HEK293 (cell line): ENCODE results near the gene GPR161.
A peak's percentile ranks its signal among the peaks of the same experiment; 100 is the strongest.

ENCODE experiments used
- CTCF ChIA-PET: fragments of 350-600 bp; formaldehyde crosslinking; extraction: SDS; loops from one replicate; lab custom pipeline; 2021; ENCODE audit warnings: antibody characterized with exemption; lab: Yijun Ruan, JAX
- POLR2A ChIA-PET: fragments of 300-600 bp; formaldehyde crosslinking; extraction: SDS; loops from one replicate; lab custom pipeline; 2020; ENCODE audit warnings: antibody characterized with exemption, inconsistent platforms; lab: Yijun Ruan, JAX
- H3K27ac ChIP-seq: fragments of 200-500 bp; sonication (Bioruptor generic); 2 replicates; pipeline ENCODE4 v1.5.1; 2014; ENCODE audit warnings: low read depth, low read length, control low read depth, inconsistent platforms; ENCODE audit errors: extremely low read depth
- H3K36me3 ChIP-seq, 2 experiments: fragments of 200-500 bp in 1 of 2; sonication (Bioruptor generic) in 1 of 2; 1 replicate in 1 of 2; 2 replicates in 1 of 2; pipeline ENCODE4 v1.5.1; 2014 to 2017; ENCODE audit warnings: inconsistent platforms in 2 of 2, low read length in 2 of 2; ENCODE audit not compliant: control insufficient read depth in 2 of 2, insufficient read depth in 1 of 2
- H3K4me1 ChIP-seq: fragments of 200-500 bp; sonication (Bioruptor generic); 2 replicates; pipeline ENCODE4 v1.5.1; 2014; ENCODE audit warnings: mild to moderate bottlenecking, low read length, inconsistent platforms; ENCODE audit not compliant: control insufficient read depth, insufficient read depth
- H3K4me3 ChIP-seq: 2 replicates; pipeline ENCODE4 v1.5.1; 2011; ENCODE audit warnings: low read depth, mild to moderate bottlenecking, control low read depth, low read length, moderate library complexity
- H3K9me3 ChIP-seq: fragments of 200-500 bp; sonication (Bioruptor generic); 2 replicates; pipeline ENCODE4 v1.5.1; 2014; ENCODE audit warnings: low read depth, low read length, inconsistent platforms; ENCODE audit not compliant: control insufficient read depth, insufficient read depth
- GLIS2 ChIP-seq: fragments of 450-650 bp; formaldehyde crosslinking; IDR thresholded peaks from 2 replicates; pipeline ENCODE4 v1.5.1; 2016; ENCODE audit warnings: missing biosample characterization, missing genetic modification characterization
- KLF10 ChIP-seq: fragments of 450-650 bp; IDR thresholded peaks from 2 replicates; pipeline ENCODE4 v1.5.1; 2018; ENCODE audit warnings: missing biosample characterization, mild to moderate bottlenecking, missing genetic modification characterization
- PRDM1 ChIP-seq: fragments of 450-650 bp; formaldehyde crosslinking; IDR thresholded peaks from 2 replicates; pipeline ENCODE4; 2016; ENCODE audit warnings: missing biosample characterization, missing genetic modification characterization
- SCRT1 ChIP-seq: fragments of 450-650 bp; formaldehyde crosslinking; IDR thresholded peaks from 2 replicates; pipeline ENCODE4 v1.5.1; 2016; ENCODE audit warnings: missing biosample characterization, missing genetic modification characterization, borderline replicate concordance
- YY1 ChIP-seq: fragments of 450-650 bp; formaldehyde crosslinking; IDR thresholded peaks from 2 replicates; pipeline ENCODE4 v1.5.1; 2018; ENCODE audit warnings: missing biosample characterization, missing genetic modification characterization
- ZBTB17 ChIP-seq: fragments of 450-650 bp; formaldehyde crosslinking; IDR thresholded peaks from 2 replicates; pipeline ENCODE4 v1.5.1; 2016; ENCODE audit warnings: missing biosample characterization, missing genetic modification characterization
- ZFP3 ChIP-seq: fragments of 450-650 bp; formaldehyde crosslinking; IDR thresholded peaks from 2 replicates; pipeline ENCODE4 v1.5.1; 2016; ENCODE audit warnings: low read depth, missing biosample characterization, missing genetic modification characterization
- ZNF16 ChIP-seq: fragments of 450-650 bp; formaldehyde crosslinking; IDR thresholded peaks from 2 replicates; pipeline ENCODE4 v1.5.1; 2016; ENCODE audit warnings: low read depth, missing biosample characterization, missing genetic modification characterization
- ZNF366 ChIP-seq: fragments of 450-650 bp; formaldehyde crosslinking; conservative IDR thresholded peaks from 2 replicates; pipeline ENCODE4 v1.5.1; 2016; ENCODE audit warnings: missing biosample characterization, missing genetic modification characterization
- ZNF394 ChIP-seq: fragments of 450-650 bp; formaldehyde crosslinking; IDR thresholded peaks from 2 replicates; pipeline ENCODE4 v1.5.1; 2016; ENCODE audit warnings: missing biosample characterization, missing genetic modification characterization, mild to moderate bottlenecking, moderate library complexity, borderline replicate concordance
- ZNF544 ChIP-seq: fragments of 450-650 bp; formaldehyde crosslinking; IDR thresholded peaks from 2 replicates; pipeline ENCODE4 v1.5.0; 2017; ENCODE audit warnings: missing biosample characterization, missing genetic modification characterization
- ZNF571 ChIP-seq: fragments of 450-650 bp; formaldehyde crosslinking; IDR thresholded peaks from 2 replicates; pipeline ENCODE4 v1.5.0; 2017; ENCODE audit warnings: missing biosample characterization, missing genetic modification characterization
- ZNF596 ChIP-seq: fragments of 450-650 bp; IDR thresholded peaks from 2 replicates; pipeline ENCODE4 v1.5.0; 2018; ENCODE audit warnings: missing biosample characterization, mild to moderate bottlenecking, missing genetic modification characterization, moderate library complexity
- ZNF664 ChIP-seq: fragments of 450-650 bp; formaldehyde crosslinking; IDR thresholded peaks from 2 replicates; pipeline ENCODE4 v1.5.1; 2016; ENCODE audit warnings: missing biosample characterization, missing genetic modification characterization
- ZNF670 ChIP-seq: fragments of 450-650 bp; formaldehyde crosslinking; IDR thresholded peaks from 2 replicates; pipeline ENCODE4 v1.5.1; 2016; ENCODE audit warnings: missing biosample characterization, missing genetic modification characterization, low read depth
- ZNF843 ChIP-seq: fragments of 450-650 bp; formaldehyde crosslinking; IDR thresholded peaks from 2 replicates; pipeline ENCODE4 v1.5.1; 2016; ENCODE audit warnings: missing biosample characterization, missing genetic modification characterization
- TF ChIP-seq, protein P1 (sequence below): fragments of 450-650 bp; formaldehyde crosslinking; IDR thresholded peaks from 2 replicates; pipeline ENCODE4 v1.5.1; 2016; ENCODE audit warnings: missing biosample characterization, missing genetic modification characterization
- TF ChIP-seq, protein P2 (sequence below): fragments of 450-650 bp; formaldehyde crosslinking; IDR thresholded peaks from 2 replicates; pipeline ENCODE4 v1.5.1; 2016; ENCODE audit warnings: missing biosample characterization, missing genetic modification characterization
- TF ChIP-seq, protein P3 (sequence below): fragments of 450-650 bp; formaldehyde crosslinking; IDR thresholded peaks from 2 replicates; pipeline ENCODE4 v1.5.1; 2016; ENCODE audit warnings: missing biosample characterization, missing genetic modification characterization
- TF ChIP-seq, protein P4 (sequence below): fragments of 450-650 bp; formaldehyde crosslinking; IDR thresholded peaks from 2 replicates; pipeline ENCODE4 v1.5.1; 2016; ENCODE audit warnings: missing biosample characterization, missing genetic modification characterization

Gene GPR161

DNA sequence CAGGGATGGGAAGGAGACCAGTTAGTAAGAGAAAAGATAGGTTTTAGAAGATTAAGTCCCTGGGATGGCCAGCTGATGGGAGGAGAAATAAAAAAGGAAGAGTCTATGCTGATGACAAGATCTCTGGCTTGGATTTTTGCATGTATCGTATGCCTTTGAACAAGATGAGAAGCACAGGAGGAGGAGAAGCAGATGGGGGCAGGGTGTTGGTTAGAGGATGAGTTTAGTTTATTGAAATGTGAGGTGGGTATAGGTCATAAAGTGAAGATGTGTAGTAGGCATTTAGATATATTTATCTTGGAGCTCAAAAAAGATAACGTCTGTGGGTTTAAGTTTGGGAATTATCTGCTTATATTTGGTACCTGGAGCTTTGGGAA, 43.4 kb upstream of the GPR161 start:
- H3K4me3 ChIP-seq: peak overlapping the region; percentile 93
- H3K27ac ChIP-seq: peak overlapping the region; percentile 87
- TF ChIP-seq GLIS2 (tag by site-specific recombination): no peak
- no peak for TF ChIP-seq ZNF596 (tag by site-specific recombination)
- TF ChIP-seq ZNF544 (tag by site-specific recombination): no peak
- no peak for TF ChIP-seq PRDM1 (tag by site-specific recombination)
- peak; percentile 55; the same call in 1 of the 2 replicates for TF ChIP-seq ZNF366
- TF ChIP-seq, protein P1, sequence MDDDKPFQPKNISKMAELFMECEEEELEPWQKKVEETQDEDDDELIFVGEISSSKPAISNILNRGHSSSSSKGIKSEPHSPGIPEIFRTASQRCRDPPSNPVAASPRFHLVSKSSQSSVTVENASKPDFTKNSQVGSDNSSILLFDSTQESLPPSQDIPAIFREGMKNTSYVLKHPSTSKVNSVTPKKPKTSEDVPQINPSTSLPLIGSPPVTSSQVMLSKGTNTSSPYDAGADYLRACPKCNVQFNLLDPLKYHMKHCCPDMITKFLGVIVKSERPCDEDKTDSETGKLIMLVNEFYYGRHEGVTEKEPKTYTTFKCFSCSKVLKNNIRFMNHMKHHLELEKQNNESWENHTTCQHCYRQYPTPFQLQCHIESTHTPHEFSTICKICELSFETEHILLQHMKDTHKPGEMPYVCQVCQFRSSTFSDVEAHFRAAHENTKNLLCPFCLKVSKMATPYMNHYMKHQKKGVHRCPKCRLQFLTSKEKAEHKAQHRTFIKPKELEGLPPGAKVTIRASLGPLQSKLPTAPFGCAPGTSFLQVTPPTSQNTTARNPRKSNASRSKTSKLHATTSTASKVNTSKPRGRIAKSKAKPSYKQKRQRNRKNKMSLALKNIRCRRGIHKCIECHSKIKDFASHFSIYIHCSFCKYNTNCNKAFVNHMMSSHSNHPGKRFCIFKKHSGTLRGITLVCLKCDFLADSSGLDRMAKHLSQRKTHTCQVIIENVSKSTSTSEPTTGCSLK (tag by site-specific recombination): no peak
- TF ChIP-seq ZNF670 (tag by site-specific recombination): no peak
- TF ChIP-seq ZNF16 (tag by site-specific recombination): no peak
- 0 out of 2 replicates have a peak, but pooled peaks have one; percentile 30 for TF ChIP-seq ZBTB17 (tag by site-specific recombination)
- TF ChIP-seq, protein P2, sequence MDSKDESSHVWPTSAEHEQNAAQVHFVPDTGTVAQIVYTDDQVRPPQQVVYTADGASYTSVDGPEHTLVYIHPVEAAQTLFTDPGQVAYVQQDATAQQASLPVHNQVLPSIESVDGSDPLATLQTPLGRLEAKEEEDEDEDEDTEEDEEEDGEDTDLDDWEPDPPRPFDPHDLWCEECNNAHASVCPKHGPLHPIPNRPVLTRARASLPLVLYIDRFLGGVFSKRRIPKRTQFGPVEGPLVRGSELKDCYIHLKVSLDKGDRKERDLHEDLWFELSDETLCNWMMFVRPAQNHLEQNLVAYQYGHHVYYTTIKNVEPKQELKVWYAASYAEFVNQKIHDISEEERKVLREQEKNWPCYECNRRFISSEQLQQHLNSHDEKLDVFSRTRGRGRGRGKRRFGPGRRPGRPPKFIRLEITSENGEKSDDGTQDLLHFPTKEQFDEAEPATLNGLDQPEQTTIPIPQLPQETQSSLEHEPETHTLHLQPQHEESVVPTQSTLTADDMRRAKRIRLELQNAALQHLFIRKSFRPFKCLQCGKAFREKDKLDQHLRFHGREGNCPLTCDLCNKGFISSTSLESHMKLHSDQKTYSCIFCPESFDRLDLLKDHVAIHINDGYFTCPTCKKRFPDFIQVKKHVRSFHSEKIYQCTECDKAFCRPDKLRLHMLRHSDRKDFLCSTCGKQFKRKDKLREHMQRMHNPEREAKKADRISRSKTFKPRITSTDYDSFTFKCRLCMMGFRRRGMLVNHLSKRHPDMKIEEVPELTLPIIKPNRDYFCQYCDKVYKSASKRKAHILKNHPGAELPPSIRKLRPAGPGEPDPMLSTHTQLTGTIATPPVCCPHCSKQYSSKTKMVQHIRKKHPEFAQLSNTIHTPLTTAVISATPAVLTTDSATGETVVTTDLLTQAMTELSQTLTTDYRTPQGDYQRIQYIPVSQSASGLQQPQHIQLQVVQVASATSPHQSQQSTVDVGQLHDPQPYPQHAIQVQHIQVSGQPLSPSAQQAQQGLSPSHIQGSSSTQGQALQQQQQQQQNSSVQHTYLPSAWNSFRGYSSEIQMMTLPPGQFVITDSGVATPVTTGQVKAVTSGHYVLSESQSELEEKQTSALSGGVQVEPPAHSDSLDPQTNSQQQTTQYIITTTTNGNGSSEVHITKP (tag by site-specific recombination): no peak
- no peak for TF ChIP-seq ZFP3
- no peak for TF ChIP-seq ZNF664 (tag by site-specific recombination)
- TF ChIP-seq, protein P3, sequence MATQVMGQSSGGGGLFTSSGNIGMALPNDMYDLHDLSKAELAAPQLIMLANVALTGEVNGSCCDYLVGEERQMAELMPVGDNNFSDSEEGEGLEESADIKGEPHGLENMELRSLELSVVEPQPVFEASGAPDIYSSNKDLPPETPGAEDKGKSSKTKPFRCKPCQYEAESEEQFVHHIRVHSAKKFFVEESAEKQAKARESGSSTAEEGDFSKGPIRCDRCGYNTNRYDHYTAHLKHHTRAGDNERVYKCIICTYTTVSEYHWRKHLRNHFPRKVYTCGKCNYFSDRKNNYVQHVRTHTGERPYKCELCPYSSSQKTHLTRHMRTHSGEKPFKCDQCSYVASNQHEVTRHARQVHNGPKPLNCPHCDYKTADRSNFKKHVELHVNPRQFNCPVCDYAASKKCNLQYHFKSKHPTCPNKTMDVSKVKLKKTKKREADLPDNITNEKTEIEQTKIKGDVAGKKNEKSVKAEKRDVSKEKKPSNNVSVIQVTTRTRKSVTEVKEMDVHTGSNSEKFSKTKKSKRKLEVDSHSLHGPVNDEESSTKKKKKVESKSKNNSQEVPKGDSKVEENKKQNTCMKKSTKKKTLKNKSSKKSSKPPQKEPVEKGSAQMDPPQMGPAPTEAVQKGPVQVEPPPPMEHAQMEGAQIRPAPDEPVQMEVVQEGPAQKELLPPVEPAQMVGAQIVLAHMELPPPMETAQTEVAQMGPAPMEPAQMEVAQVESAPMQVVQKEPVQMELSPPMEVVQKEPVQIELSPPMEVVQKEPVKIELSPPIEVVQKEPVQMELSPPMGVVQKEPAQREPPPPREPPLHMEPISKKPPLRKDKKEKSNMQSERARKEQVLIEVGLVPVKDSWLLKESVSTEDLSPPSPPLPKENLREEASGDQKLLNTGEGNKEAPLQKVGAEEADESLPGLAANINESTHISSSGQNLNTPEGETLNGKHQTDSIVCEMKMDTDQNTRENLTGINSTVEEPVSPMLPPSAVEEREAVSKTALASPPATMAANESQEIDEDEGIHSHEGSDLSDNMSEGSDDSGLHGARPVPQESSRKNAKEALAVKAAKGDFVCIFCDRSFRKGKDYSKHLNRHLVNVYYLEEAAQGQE (tag by site-specific recombination): no peak
- peak; percentile 97 for TF ChIP-seq ZNF394
- H3K4me1 ChIP-seq: peaks cover 9% of the 10 kb centered on the region
- CTCF ChIA-PET: interaction anchor here (0.6 to 1.8 kb wide), 6 partner anchors 22 to 299 kb away, joined by 3 to 5 read pairs (median 3); no protein-coding TSS in a partner anchor
- H3K9me3 ChIP-seq: no peaks in the 10 kb centered on the region
- POLR2A ChIA-PET: interaction anchor here (1.0 to 1.7 kb wide), 2 partner anchors 46 to 202 kb away, joined by 3 to 4 read pairs; no protein-coding TSS in a partner anchor
- H3K36me3 ChIP-seq: peaks cover 4 to 5% of the 10 kb centered on the region in 2 experiments; a peak in 2 of 3 replicates

DNA sequence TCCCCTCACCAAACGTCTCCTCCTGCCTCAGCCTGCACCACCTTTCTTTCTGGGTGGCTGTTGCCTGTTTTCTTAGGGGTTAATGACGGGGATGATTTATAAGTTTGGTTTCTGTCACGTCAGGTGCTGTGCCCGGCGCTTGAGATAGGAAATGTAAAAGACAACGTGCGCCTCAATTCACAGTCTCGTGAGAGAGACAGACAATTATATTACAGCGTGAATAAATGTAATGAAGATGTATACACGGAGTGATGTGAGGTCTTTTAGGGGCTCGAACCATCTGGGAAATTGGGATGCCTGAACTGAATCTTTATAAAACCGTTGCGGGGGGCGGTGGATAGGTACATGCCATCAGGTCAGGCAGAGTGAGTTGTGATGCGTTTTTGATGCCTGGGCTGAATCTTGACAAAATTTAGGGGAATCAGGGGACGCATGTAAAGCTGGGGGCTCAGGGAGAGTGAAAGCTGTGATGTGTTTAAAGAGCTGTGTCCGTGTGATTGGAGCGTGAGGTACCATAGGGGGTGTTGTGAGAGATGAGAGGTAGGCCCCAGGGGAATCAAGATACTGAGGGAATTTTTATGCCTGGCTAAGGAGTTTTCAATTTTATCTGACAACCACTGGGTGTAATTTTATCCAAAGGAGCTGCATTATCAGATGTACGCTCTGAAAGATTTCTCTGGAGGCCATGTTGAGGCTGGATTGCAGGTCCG, 42.9 kb upstream of the GPR161 start:
- Histone ChIP-seq H3K36me3 (peaks cover 1 to 2% of the 10 kb centered on the region in 2 experiments; a peak in 2 of 3 replicates), H3K4me1 (peaks cover 9% of the 10 kb centered on the region), H3K27ac (peak overlapping the region; percentile 87), H3K9me3 (no peaks in the 10 kb centered on the region), H3K4me3 (peak overlapping the region; percentile 93)
- ChIA-PET POLR2A (interaction anchor here (1.0 to 1.7 kb wide), 2 partner anchors 47 to 203 kb away, joined by 3 to 4 read pairs; no protein-coding TSS in a partner anchor), CTCF (interaction anchor here (0.6 to 1.8 kb wide), 6 partner anchors 22 to 936 kb away, joined by 3 to 5 read pairs (median 4); no protein-coding TSS in a partner anchor)
- TF ChIP-seq ZNF571 (tag by site-specific recombination) (no peak), KLF10 (no peak), SCRT1 (tag by site-specific recombination) (no peak), YY1 (tag by site-specific recombination) (no peak), ZNF596 (tag by site-specific recombination) (no peak), ZNF843 (tag by site-specific recombination) (no peak)
- TF ChIP-seq, protein P4, sequence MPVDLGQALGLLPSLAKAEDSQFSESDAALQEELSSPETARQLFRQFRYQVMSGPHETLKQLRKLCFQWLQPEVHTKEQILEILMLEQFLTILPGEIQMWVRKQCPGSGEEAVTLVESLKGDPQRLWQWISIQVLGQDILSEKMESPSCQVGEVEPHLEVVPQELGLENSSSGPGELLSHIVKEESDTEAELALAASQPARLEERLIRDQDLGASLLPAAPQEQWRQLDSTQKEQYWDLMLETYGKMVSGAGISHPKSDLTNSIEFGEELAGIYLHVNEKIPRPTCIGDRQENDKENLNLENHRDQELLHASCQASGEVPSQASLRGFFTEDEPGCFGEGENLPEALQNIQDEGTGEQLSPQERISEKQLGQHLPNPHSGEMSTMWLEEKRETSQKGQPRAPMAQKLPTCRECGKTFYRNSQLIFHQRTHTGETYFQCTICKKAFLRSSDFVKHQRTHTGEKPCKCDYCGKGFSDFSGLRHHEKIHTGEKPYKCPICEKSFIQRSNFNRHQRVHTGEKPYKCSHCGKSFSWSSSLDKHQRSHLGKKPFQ: no peak
